Stimulated activated CD4-positive, alpha-beta T cell treated with anti-CD3 and anti-CD28 coated beads, TNF-alpha, amount 100 ng/mL, for 4 hours (primary cell): ENCODE measurements around the gene DARS2.
"Not testable (repeated sequence)": the region's sequence is repeated elsewhere in the genome, so short reads cannot be mapped to it uniquely, and the experiment has no call there.

Experiments
- DNase-seq, 3 experiments: peaks; one replicate each; pipeline ENCODE4 v3.0.0-alpha.2; 2020; ENCODE audit warnings: low read depth in 3 of 3

The DARS2 gene

GRCh38 chr1:173861731-173862145, 37.3 kb downstream of the DARS2 start:
- DNase-seq = no peak

- not testable (repeated sequence) for DNase-seq
Observed at GRCh38 chr1:173862146-173862768, 37.8 kb downstream of the DARS2 start.

- no peak for DNase-seq
Observed at GRCh38 chr1:173862769-173863223, 38.3 kb downstream of the DARS2 start.

GRCh38 chr1:173863224-173864161, 39.0 kb downstream of the DARS2 start:
- no peak for DNase-seq

GRCh38 chr1:173864179-173864867, 39.9 kb downstream of the DARS2 start:
- no peak for DNase-seq

GRCh38 chr1:173865468-173866164, 41.1 kb downstream of the DARS2 start:
- DNase-seq = no peak

- DNase-seq = no peak
Observed at GRCh38 chr1:173866413-173867115, 42.1 kb downstream of the DARS2 start.

GRCh38 chr1:173867141-173867752, 42.8 kb downstream of the DARS2 start:
- DNase-seq = peak in 2 of 3 experiments; percentile 30 to 59

GRCh38 chr1:173867753-173868265, 43.3 kb downstream of the DARS2 start, which contains the start of gene GAS5:
TSS of gene GAS5 (minus strand) at chr1:173867989.
- DNase-seq = peak; percentile 98 to 100 (median 99)

- DNase-seq = peak; percentile 88 to 91 (median 88)
Observed at GRCh38 chr1:173868266-173869020, 44.0 kb downstream of the DARS2 start, which contains the start of gene ZBTB37. TSS of gene ZBTB37 (plus strand) at chr1:173868380. CDS start at chr1:173870226, 1,846 bp downstream.

- no peak for DNase-seq
Observed at GRCh38 chr1:173869021-173869359, 44.5 kb downstream of the DARS2 start.

- DNase-seq = no peak
Observed at GRCh38 chr1:173870252-173871075, 46.0 kb downstream of the DARS2 start.

GRCh38 chr1:173871091-173871490, 46.6 kb downstream of the DARS2 start:
- DNase-seq = no peak

- DNase-seq = no peak
Observed at GRCh38 chr1:173871500-173871899, 47.0 kb downstream of the DARS2 start.

GRCh38 chr1:173876732-173877131, 52.3 kb downstream of the DARS2 start:
- no peak for DNase-seq

- no peak for DNase-seq
Observed at GRCh38 chr1:173878251-173878650, 53.8 kb downstream of the DARS2 start.

- DNase-seq = not testable (repeated sequence)
Observed at GRCh38 chr1:173881117-173881516, 56.6 kb downstream of the DARS2 start.

GRCh38 chr1:173884701-173885100, 60.2 kb downstream of the DARS2 start:
- no peak for DNase-seq
